ENCODE results near the gene ZNF879. TPM values are rescaled to one million over a fixed set of nuclear protein-coding genes. Genes with fewer than 3 reads are reported as not detected.
A peak's percentile ranks its signal among the peaks of the same experiment; 100 is the strongest.

The ZNF879 gene
- total and polyA plus RNA-seq, 2 experiments from 2014 or later: 5.4 to 9.4 TPM

DNA sequence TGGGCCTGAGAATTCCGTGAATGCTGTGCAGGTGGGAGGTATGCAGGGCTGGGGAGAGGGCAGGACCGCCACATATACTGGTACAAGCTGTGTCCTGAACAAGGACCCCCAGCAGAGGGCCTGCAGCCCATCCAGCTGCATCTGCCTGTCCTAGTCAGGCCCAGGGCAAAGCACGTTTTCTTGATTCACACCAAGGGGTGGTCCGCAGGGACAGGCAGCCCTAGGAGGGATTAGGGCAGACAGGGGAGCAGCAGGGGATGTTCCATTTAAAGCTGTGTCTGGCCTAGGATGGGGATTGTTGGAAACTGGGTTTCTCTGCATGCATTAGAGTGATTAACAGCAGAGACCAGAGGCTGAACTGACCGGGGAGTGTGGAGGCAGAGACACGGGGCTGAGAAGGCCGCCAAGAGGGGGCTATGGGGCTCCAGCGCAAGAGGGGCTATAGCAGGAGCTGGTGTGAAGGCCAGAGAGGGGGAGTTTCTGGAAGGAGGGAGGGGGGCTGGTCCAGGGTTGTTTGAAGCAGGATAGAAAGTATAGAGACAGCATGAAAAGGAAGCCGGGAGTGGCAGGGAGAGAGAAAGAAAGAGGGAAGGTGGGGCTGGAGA lies 31.2 kb upstream of the ZNF879 start:
- TF ChIP-seq, protein P1, sequence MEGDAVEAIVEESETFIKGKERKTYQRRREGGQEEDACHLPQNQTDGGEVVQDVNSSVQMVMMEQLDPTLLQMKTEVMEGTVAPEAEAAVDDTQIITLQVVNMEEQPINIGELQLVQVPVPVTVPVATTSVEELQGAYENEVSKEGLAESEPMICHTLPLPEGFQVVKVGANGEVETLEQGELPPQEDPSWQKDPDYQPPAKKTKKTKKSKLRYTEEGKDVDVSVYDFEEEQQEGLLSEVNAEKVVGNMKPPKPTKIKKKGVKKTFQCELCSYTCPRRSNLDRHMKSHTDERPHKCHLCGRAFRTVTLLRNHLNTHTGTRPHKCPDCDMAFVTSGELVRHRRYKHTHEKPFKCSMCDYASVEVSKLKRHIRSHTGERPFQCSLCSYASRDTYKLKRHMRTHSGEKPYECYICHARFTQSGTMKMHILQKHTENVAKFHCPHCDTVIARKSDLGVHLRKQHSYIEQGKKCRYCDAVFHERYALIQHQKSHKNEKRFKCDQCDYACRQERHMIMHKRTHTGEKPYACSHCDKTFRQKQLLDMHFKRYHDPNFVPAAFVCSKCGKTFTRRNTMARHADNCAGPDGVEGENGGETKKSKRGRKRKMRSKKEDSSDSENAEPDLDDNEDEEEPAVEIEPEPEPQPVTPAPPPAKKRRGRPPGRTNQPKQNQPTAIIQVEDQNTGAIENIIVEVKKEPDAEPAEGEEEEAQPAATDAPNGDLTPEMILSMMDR (IDR thresholded peaks at IDR 0.05; ENCODE audit: low read depth, low read length): no peak
- Histone ChIP-seq H3K27me3 (peaks cover 52% of the 10 kb centered on the region), H3K27ac (no peak overlapping the region), H3K4me3 (no peak overlapping the region), H3K9me3 (ENCODE audit: low read depth) (no peaks in the 10 kb centered on the region), H3K4me1 (ENCODE audit: low read depth) (no peaks in the 10 kb centered on the region), H3K36me3 (no peaks in the 10 kb centered on the region)
- no peak for DNase-seq (ENCODE audit: low read depth in 1 of 2, low spot score in 1 of 2)

- H3K4me3 ChIP-seq: no peak overlapping the region
- no peaks in the 10 kb centered on the region for H3K36me3 ChIP-seq
- TF ChIP-seq, protein P1 (IDR thresholded peaks at IDR 0.05; ENCODE audit: low read depth, low read length): no peak
- H3K4me1 ChIP-seq (ENCODE audit: low read depth): no peaks in the 10 kb centered on the region
- H3K27me3 ChIP-seq: peaks cover 52% of the 10 kb centered on the region
- no peak overlapping the region for H3K27ac ChIP-seq
- no peak for DNase-seq (ENCODE audit: low read depth in 1 of 2, low spot score in 1 of 2)
- no peaks in the 10 kb centered on the region for H3K9me3 ChIP-seq (ENCODE audit: low read depth)
These were observed 30.3 kb upstream of the ZNF879 start for GRCh38 chr5:178993236-178993765.

DNA sequence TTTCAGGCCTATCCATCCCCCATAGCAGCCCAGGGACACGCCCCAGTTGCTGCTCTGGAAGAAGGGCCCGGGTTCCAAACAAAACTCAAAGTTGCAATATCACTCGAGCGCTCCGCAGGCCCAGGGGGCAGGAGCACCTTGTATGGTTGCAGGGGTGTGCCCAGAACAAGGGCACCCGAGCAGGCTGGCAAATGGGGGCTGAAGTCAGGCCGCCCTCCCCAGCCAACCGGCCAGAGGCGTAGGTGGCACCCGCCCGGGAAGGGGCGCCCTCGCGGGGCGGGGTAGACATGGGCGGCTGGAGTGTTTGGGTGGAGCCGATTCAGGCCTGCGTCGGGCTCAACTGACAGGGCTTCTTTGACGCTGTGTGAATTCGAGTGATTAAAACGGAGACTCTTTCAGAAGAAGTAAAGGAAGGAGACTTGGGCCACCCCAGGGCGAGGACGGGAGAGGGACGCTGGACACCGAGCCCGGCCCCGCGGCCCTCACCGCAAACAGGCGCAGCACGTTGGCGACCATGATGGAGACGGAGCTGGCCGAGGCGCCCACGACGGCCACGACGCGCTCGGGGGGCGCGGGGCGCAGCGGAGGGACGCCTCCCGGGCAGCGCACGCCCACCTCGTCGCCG lies 29.5 kb upstream of the ZNF879 start:
- DNase-seq (ENCODE audit: low read depth in 1 of 2, low spot score in 1 of 2): no peak
- Histone ChIP-seq H3K36me3 (no peaks in the 10 kb centered on the region), H3K9me3 (ENCODE audit: low read depth) (no peaks in the 10 kb centered on the region), H3K4me3 (no peak overlapping the region), H3K27ac (no peak overlapping the region), H3K4me1 (ENCODE audit: low read depth) (no peaks in the 10 kb centered on the region), H3K27me3 (peaks cover 52% of the 10 kb centered on the region)
- TF ChIP-seq, protein P1 (IDR thresholded peaks at IDR 0.05; ENCODE audit: low read depth, low read length): no peak

- H3K27me3 ChIP-seq: peaks cover 52% of the 10 kb centered on the region
- H3K4me3 ChIP-seq: no peak within 1 kb of the TSS
- TF ChIP-seq, protein P1 (IDR thresholded peaks at IDR 0.05; ENCODE audit: low read depth, low read length): no peak
- peak; percentile 2 to 3 for DNase-seq (ENCODE audit: low read depth in 1 of 2, low spot score in 1 of 2)
- no peaks in the 10 kb centered on the region for H3K36me3 ChIP-seq
- H3K4me1 ChIP-seq (ENCODE audit: low read depth): no peaks in the 10 kb centered on the region
- H3K27ac ChIP-seq: no peak within 1 kb of the TSS
- H3K9me3 ChIP-seq (ENCODE audit: low read depth): no peaks in the 10 kb centered on the region
These were observed 28.8 kb upstream of the ZNF879 start, which contains the start of gene GRM6 for GRCh38 chr5:178994580-178995340. GRM6 (minus strand) TSS chr5:178995320; CDS start chr5:178994944, 376 bp downstream.

GRCh38 chr5:178995341-178995690 lies 28.3 kb upstream of the ZNF879 start:
- H3K9me3 ChIP-seq (ENCODE audit: low read depth): no peaks in the 10 kb centered on the region
- no peak for DNase-seq (ENCODE audit: low read depth in 1 of 2, low spot score in 1 of 2)
- H3K27me3 ChIP-seq: peaks cover 52% of the 10 kb centered on the region
- no peak overlapping the region for H3K27ac ChIP-seq
- no peak overlapping the region for H3K4me3 ChIP-seq
- no peaks in the 10 kb centered on the region for H3K36me3 ChIP-seq
- H3K4me1 ChIP-seq (ENCODE audit: low read depth): no peaks in the 10 kb centered on the region
- TF ChIP-seq, protein P1 (IDR thresholded peaks at IDR 0.05; ENCODE audit: low read depth, low read length): no peak

Measured in cardiac muscle cell (in vitro differentiated cells and primary cell).